Smooth muscle cell of bladder (primary cell): ENCODE results near the gene LRCH1. TPM values are rescaled to one million over a fixed set of nuclear protein-coding genes. Genes with fewer than 3 reads are reported as not detected.

ENCODE experiments used
- total RNA-seq: library from RNA; depleted of rRNA; stranded (reverse); fragments of >200 nt; gene quantifications from 2 replicates; pipeline ENCODE4 v1.2.3, GENCODE V29; 2014

LRCH1 gene
- total RNA-seq = 3.7 and 4.9 TPM in 2 replicates

DNA sequence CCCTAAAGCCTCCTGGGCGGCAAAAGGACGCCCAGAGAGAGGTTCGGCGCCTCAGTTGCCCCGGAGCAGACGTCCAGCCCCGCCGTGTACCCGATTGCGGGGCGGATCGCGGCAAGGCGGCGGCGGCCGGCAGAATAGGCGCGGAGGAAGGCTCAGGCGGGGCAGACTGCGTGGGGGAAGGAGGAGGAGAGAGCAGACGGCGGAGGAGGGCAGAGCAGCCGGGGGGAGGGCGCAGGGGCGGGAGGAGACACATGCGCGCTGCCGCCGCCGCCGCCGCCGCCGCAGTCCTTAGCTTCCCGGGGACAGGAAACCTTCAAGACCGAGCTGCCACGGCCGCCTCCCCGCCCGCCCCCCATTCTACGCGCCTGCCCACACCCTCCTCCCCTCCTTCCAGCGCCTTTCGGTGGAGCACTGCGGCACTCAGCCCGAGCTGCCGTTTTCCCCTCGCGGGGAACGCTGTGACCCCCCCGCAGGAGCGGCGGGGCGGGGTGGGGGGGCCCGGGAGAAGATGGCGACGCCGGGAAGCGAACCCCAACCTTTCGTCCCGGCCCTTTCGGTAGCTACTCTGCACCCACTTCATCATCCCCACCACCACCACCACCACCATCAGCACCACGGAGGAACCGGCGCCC is at the start of gene LRCH1:
Gene LRCH1, plus strand, starts transcription at position 282 of the 632 bp plus-strand sequence. Its CDS starts 227 bp downstream, at position 509.

GRCh38 chr13:46796515-46797474 is 243.8 kb downstream of the LRCH1 start, which contains the start of gene ESD:
ESD (minus strand) TSS chr13:46797161; CDS start chr13:46791413, 5,748 bp downstream.

Other genes starting within 250 kb of the LRCH1 start
- gene RUBCNL, start 165.9 kb upstream of the LRCH1 start, total RNA-seq = 0.14 and 0.55 TPM in 2 replicates
- 84.9 and 87.2 TPM in 2 replicates for gene ESD, start 244.0 kb downstream of the LRCH1 start, total RNA-seq